HepG2 (cell line): Measurements from ENCODE around the gene TCERG1L. TPM values are rescaled to one million over a fixed set of nuclear protein-coding genes. Genes with fewer than 3 reads are reported as not detected.

Source experiments
- ATAC-seq: fragments of 200-7000 bp; cut with Tn5 transposase; 3 replicates; pipeline ENCODE4 v1.9.1; 2020; ENCODE audit warnings: mild to moderate bottlenecking, moderate library complexity
- BruUV-seq: library from RNA; stranded (reverse); fragments of 400-500 nt; replicated peaks from 2 replicates; lab custom pipeline; 2021; lab: Mats Ljungman, UMichigan
- CTCF ChIA-PET: fragments of 300-600 bp; formaldehyde crosslinking; extraction: SDS; loops from one replicate; lab custom pipeline; 2021; ENCODE audit warnings: low total read pairs, inconsistent platforms, low intra/inter-chr PET ratio; lab: Yijun Ruan, JAX
- POLR2A ChIA-PET: fragments of 350-600 bp; sonication (Branson Sonifier 250); formaldehyde crosslinking; loops from one replicate; lab custom pipeline; 2020; ENCODE audit warnings: antibody characterized with exemption, inconsistent platforms; lab: Yijun Ruan, JAX
- DNase-seq: peaks from one replicate; pipeline ENCODE4 v3.0.0-alpha.2; 2015; ENCODE audit warnings: low spot score
- FAIRE-seq: peaks from 3 replicates; lab custom pipeline; 2011; peaks lifted over from hg19 to GRCh38; lab: Jason Lieb, UNC
- H2AFZ ChIP-seq: one replicate; pipeline ENCODE4 v1.6.1; 2011; ENCODE audit warnings: low read length, inconsistent platforms
- H3K27ac ChIP-seq: fragments of 300-600 bp; 3 replicates; pipeline ENCODE4 v1.8.0; 2011; ENCODE audit warnings: mixed run types, mild to moderate bottlenecking, mixed read lengths, low read length, inconsistent platforms; ENCODE audit not compliant: insufficient read depth; ENCODE audit errors: extremely low read length
- H3K27me3 ChIP-seq, 2 experiments: fragments of 200-600 bp in 1 of 2; 2 replicates in 1 of 2; 3 replicates in 1 of 2; pipeline versions ENCODE4 v1.6.0 to v1.8.0; 2011; ENCODE audit warnings: low read length in 2 of 2, mild to moderate bottlenecking in 2 of 2, moderate library complexity in 2 of 2, inconsistent platforms in 1 of 2; ENCODE audit not compliant: insufficient read depth in 2 of 2, control insufficient read depth in 1 of 2
- H3K36me3 ChIP-seq, 2 experiments: fragments of 200-600 bp in 1 of 2; replicated peaks in 1 of 2; 2 replicates in 1 of 2; 3 replicates in 1 of 2; pipeline versions ENCODE4 v1.5.1 to v1.8.0; 2011; ENCODE audit warnings: low read length in 2 of 2, inconsistent platforms in 1 of 2; ENCODE audit not compliant: insufficient read depth in 2 of 2, control insufficient read depth in 1 of 2
- H3K4me1 ChIP-seq: 2 replicates; pipeline ENCODE4 v1.5.1; 2012; ENCODE audit warnings: low read length, inconsistent platforms; ENCODE audit not compliant: insufficient read depth
- H3K4me2 ChIP-seq: 2 replicates; pipeline ENCODE4 v1.6.0; 2011; ENCODE audit warnings: low read depth, low read length, inconsistent platforms
- H3K4me3 ChIP-seq, 3 experiments: fragments of 200-600 bp in 1 of 3; sonication (generic), shearing (Covaris generic) in 1 of 3; replicated peaks in 1 of 3; 2 replicates each; pipeline ENCODE4 v1.5.1; 2011 to 2016; ENCODE audit warnings: low read length in 3 of 3, inconsistent platforms in 2 of 3, low read depth in 2 of 3, mild to moderate bottlenecking in 2 of 3, control low read depth in 1 of 3, mixed read lengths in 1 of 3; ENCODE audit not compliant: insufficient read depth in 1 of 3
- H3K79me2 ChIP-seq: one replicate; pipeline ENCODE4 v1.6.1; 2011; ENCODE audit warnings: low read length, inconsistent platforms; ENCODE audit not compliant: insufficient read depth
- H3K9ac ChIP-seq: 2 replicates; pipeline ENCODE4 v1.6.0; 2011; ENCODE audit warnings: mild to moderate bottlenecking, low read depth, low read length, inconsistent platforms; ENCODE audit not compliant: insufficient read depth
- H3K9me3 ChIP-seq: 2 replicates; pipeline ENCODE4 v1.5.1; 2012; ENCODE audit warnings: mild to moderate bottlenecking, low read length
- H4K20me1 ChIP-seq: 2 replicates; pipeline ENCODE4 v1.6.0; 2011; ENCODE audit warnings: inconsistent platforms, mild to moderate bottlenecking, low read length, moderate library complexity; ENCODE audit not compliant: insufficient read depth
- GTF2F1 ChIP-seq: fragments of 150-350 bp; IDR thresholded peaks from 2 replicates; pipeline ENCODE4 v1.6.1; 2014; ENCODE audit warnings: low read length
- SNRNP70 ChIP-seq: fragments of 200-400 bp; formaldehyde crosslinking; IDR thresholded peaks from 2 replicates; pipeline ENCODE4 v1.6.1; 2017; ENCODE audit warnings: mild to moderate bottlenecking, low read depth, low read length, moderate library complexity
- SRY ChIP-seq: sonication (generic); formaldehyde crosslinking; IDR thresholded peaks from 2 replicates; pipeline ENCODE4 v1.8.0; 2022; ENCODE audit warnings: mild to moderate bottlenecking, missing genetic modification reagents
- TBX3 ChIP-seq: fragments of 450-650 bp; IDR thresholded peaks from 2 replicates; pipeline ENCODE4 v1.6.1; 2017; ENCODE audit warnings: antibody characterized with exemption, mild to moderate bottlenecking, inconsistent platforms, borderline replicate concordance
- TCF12 ChIP-seq, 2 experiments: fragments of 450-650 bp in 1 of 2; sonication (generic) in 1 of 2; formaldehyde crosslinking in 1 of 2; IDR thresholded peaks; 2 replicates each; pipeline versions ENCODE4 v1.6.1 to v1.8.0; 2017 to 2022; ENCODE audit warnings: antibody characterized with exemption in 1 of 2, mild to moderate bottlenecking in 1 of 2, missing genetic modification reagents in 1 of 2, moderate library complexity in 1 of 2
- XRCC5 ChIP-seq: fragments of 200-400 bp; formaldehyde crosslinking; optimal IDR thresholded peaks from 2 replicates; pipeline ENCODE3; 2017; ENCODE audit warnings: mild to moderate bottlenecking, low read length
- ZC3H4 ChIP-seq: sonication (generic); formaldehyde crosslinking; IDR thresholded peaks from 2 replicates; pipeline ENCODE4 v1.4.0; 2020; ENCODE audit warnings: missing genetic modification reagents, borderline replicate concordance
- ZNF235 ChIP-seq: sonication (generic); formaldehyde crosslinking; IDR thresholded peaks from 2 replicates; pipeline ENCODE4 v1.8.1; 2023; ENCODE audit warnings: mild to moderate bottlenecking, missing genetic modification reagents, borderline replicate concordance
- ZNF263 ChIP-seq: sonication (generic); formaldehyde crosslinking; IDR thresholded peaks from 2 replicates; pipeline ENCODE4 v1.4.0; 2020; ENCODE audit warnings: missing genetic modification reagents
- WGBS: methylation state at CpG from one replicate; pipeline ENCODE4 v1.1.6; 2017; ENCODE audit warnings: low lambda C conversion rate; 5-methylcytosine and 5-hydroxymethylcytosine counted together
- in situ Hi-C: cut with HindIII; loops from 2 replicates; pipeline ENCODE4 v1.10.0; 2017; ENCODE audit warnings: low pct_unique_long_range_greater_than_20kb; ENCODE audit not compliant: extremely low pct_ligation_motif_present
- intact Hi-C: fragments of 100-400 bp; cut with micrococcal nuclease; formaldehyde crosslinking; loops from one replicate; pipeline ENCODE4 v1.10.0; 2022; ENCODE audit not compliant: unreplicated experiment
- polyA plus RNA-seq, 8 experiments: library from polyadenylated mRNA; depleted of rRNA in 3 of 8; stranded (reverse) in 7 of 8; unstranded in 1 of 8; fragments of >200 nt; fragmentation: Illumina TruSeq in 4 of 8; extraction: Trizol in 4 of 8; gene quantifications; 2 replicates each; pipeline versions ENCODE4 v1.2.1 to v1.2.3, GENCODE V29; 2011 to 2016; ENCODE audit warnings: low read depth in 4 of 8, missing spikeins in 1 of 8, mixed read lengths in 1 of 8; ENCODE audit not compliant: insufficient read depth in 1 of 8
- total RNA-seq, 5 experiments: library from RNA; depleted of rRNA; stranded (reverse); fragments of >200 nt; fragmentation: Illumina TruSeq; extraction: Trizol; gene quantifications; 2 replicates each; pipeline ENCODE4 v1.2.3, GENCODE V29; 2016; ENCODE audit warnings: low read depth in 1 of 5
- TF ChIP-seq, protein P1 (sequence below): IDR thresholded peaks from 2 replicates; pipeline ENCODE4 v1.6.1; 2016; ENCODE audit warnings: missing compliant biosample characterization, missing genetic modification reagents, borderline replicate concordance
- TF ChIP-seq, protein P2 (sequence below): IDR thresholded peaks from 2 replicates; pipeline ENCODE4 v1.6.1; 2016
- TF ChIP-seq, protein P3 (sequence below): sonication (generic); formaldehyde crosslinking; conservative IDR thresholded peaks from 2 replicates; pipeline ENCODE4 v1.8.0; 2022; ENCODE audit warnings: low read depth, missing genetic modification reagents

Gene TCERG1L
- total and polyA plus RNA-seq, 2 of the 13 experiments (the other 11 are each of a cell fraction or from before 2014, with no cell fraction given), result not detected

DNA sequence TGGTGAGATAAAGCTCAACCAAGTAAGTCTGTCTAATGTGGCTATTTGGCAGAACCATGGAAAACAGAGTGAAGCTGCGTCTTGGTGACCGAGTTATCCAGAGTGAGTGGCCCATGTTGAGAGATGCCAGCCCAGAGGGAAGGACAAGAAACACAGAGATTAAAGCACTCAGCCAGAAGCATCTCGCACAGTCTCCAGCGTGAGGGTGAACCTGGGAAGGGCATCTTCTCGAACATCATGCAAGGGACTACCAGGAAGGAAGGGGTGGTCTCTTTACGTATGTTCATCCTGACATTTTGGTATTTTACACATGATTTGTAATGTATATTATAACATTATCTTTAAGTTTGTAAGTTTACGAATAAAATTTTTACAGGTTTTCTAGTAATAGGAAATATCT lies 146.4 kb downstream of the TCERG1L start:
- CTCF ChIA-PET, result no interaction called here
- DNase-seq, result no peak
- POLR2A ChIA-PET, result no interaction called here
- H3K79me2 ChIP-seq, result no peaks in the 10 kb centered on the region
- no peaks in the 10 kb centered on the region for H3K4me1 ChIP-seq
- H3K4me3 ChIP-seq, result no peak overlapping the region
- H3K36me3 ChIP-seq, result no peaks in the 10 kb centered on the region
- TF ChIP-seq TBX3, result no peak
- TF ChIP-seq TCF12 (IDR thresholded peaks at IDR 0.05), result no peak
- TF ChIP-seq TCF12 (CRISPR knock-in tag; IDR thresholded peaks at IDR 0.05), result no peak
- TF ChIP-seq, protein P1, sequence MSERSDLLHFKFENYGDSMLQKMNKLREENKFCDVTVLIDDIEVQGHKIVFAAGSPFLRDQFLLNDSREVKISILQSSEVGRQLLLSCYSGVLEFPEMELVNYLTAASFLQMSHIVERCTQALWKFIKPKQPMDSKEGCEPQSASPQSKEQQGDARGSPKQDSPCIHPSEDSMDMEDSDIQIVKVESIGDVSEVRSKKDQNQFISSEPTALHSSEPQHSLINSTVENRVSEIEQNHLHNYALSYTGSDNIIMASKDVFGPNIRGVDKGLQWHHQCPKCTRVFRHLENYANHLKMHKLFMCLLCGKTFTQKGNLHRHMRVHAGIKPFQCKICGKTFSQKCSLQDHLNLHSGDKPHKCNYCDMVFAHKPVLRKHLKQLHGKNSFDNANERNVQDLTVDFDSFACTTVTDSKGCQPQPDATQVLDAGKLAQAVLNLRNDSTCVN (CRISPR knock-in tag), result no peak
- no peak for TF ChIP-seq SRY
- no peak for TF ChIP-seq XRCC5
- TF ChIP-seq GTF2F1, result no peak
- TF ChIP-seq ZC3H4 (CRISPR knock-in tag), result no peak
- no peak for TF ChIP-seq ZNF235 (CRISPR knock-in tag)
- no peak for TF ChIP-seq SNRNP70
- TF ChIP-seq, protein P2, sequence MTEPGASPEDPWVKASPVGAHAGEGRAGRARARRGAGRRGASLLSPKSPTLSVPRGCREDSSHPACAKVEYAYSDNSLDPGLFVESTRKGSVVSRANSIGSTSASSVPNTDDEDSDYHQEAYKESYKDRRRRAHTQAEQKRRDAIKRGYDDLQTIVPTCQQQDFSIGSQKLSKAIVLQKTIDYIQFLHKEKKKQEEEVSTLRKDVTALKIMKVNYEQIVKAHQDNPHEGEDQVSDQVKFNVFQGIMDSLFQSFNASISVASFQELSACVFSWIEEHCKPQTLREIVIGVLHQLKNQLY (CRISPR knock-in tag), result no peak
- TF ChIP-seq ZNF263, result no peak
- TF ChIP-seq, protein P3, sequence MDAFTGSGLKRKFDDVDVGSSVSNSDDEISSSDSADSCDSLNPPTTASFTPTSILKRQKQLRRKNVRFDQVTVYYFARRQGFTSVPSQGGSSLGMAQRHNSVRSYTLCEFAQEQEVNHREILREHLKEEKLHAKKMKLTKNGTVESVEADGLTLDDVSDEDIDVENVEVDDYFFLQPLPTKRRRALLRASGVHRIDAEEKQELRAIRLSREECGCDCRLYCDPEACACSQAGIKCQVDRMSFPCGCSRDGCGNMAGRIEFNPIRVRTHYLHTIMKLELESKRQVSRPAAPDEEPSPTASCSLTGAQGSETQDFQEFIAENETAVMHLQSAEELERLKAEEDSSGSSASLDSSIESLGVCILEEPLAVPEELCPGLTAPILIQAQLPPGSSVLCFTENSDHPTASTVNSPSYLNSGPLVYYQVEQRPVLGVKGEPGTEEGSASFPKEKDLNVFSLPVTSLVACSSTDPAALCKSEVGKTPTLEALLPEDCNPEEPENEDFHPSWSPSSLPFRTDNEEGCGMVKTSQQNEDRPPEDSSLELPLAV (CRISPR knock-in tag), result no peak
- TF ChIP-seq, all 625 proteins: peak for 0
- Histone ChIP-seq H3K9me3 (no peaks in the 10 kb centered on the region), H3K4me2 (no peak overlapping the region), H4K20me1 (no peaks in the 10 kb centered on the region), H3K27me3 (peaks cover 2 to 33% of the 10 kb centered on the region in 2 experiments; a peak in 3 of 5 replicates), H3K9ac (no peak overlapping the region), H3K27ac (no peak overlapping the region), H2AFZ (no peak overlapping the region)
- no peak for FAIRE-seq
- BruUV-seq, result no TSS peak
- in situ Hi-C loops (no loop called here), intact Hi-C loops (no loop called here)
- ATAC-seq, result no peak
- WGBS, result 1% methylated on average over 7 of the region's 7 CpGs
